Trophoblast cell (in vitro differentiated cells and primary cell): Measurements from ENCODE around the gene ISCU.

Experiments
- DNase-seq, 2 donors: peaks; one replicate each; pipeline ENCODE4 v3.0.0-alpha.2; 2016
- H2AFZ ChIP-seq: 2 replicates; pipeline ENCODE4 v1.6.1; 2013; ENCODE audit warnings: low read length, moderate library complexity, mild to moderate bottlenecking; ENCODE audit not compliant: insufficient read depth, poor library complexity
- H2AK5ac ChIP-seq: 2 replicates; pipeline ENCODE4 v1.6.1; 2013; ENCODE audit warnings: mild to moderate bottlenecking, low read length
- H2BK120ac ChIP-seq: 2 replicates; pipeline ENCODE4 v1.6.1; 2013; ENCODE audit warnings: low read length, mild to moderate bottlenecking, moderate library complexity; ENCODE audit not compliant: insufficient read depth, poor library complexity
- H2BK12ac ChIP-seq: 2 replicates; pipeline ENCODE4 v1.6.1; 2013; ENCODE audit warnings: mild to moderate bottlenecking, low read length, moderate library complexity
- H2BK5ac ChIP-seq: 2 replicates; pipeline ENCODE4 v1.6.1; 2013; ENCODE audit warnings: low read length, low read depth, moderate library complexity, mild to moderate bottlenecking; ENCODE audit not compliant: poor library complexity
- H3K14ac ChIP-seq: 2 replicates; pipeline ENCODE4 v1.6.1; 2013; ENCODE audit warnings: mild to moderate bottlenecking, low read length
- H3K18ac ChIP-seq: 2 replicates; pipeline ENCODE4 v1.6.1; 2013; ENCODE audit warnings: mild to moderate bottlenecking, low read length
- H3K23ac ChIP-seq: 2 replicates; pipeline ENCODE4 v1.6.1; 2013; ENCODE audit warnings: low read length
- H3K27ac ChIP-seq: 2 replicates; pipeline ENCODE4 v1.5.1; 2013; ENCODE audit warnings: low read depth, mild to moderate bottlenecking, inconsistent platforms, low read length, moderate library complexity
- H3K27me3 ChIP-seq: 2 replicates; pipeline ENCODE4 v1.6.1; 2013; ENCODE audit warnings: inconsistent platforms, mild to moderate bottlenecking, low read length, moderate library complexity; ENCODE audit not compliant: insufficient read depth
- H3K36me3 ChIP-seq, 2 experiments: 1 replicate in 1 of 2; 2 replicates in 1 of 2; pipeline ENCODE4 v1.6.1; 2013; ENCODE audit warnings: low read length in 2 of 2, mild to moderate bottlenecking in 2 of 2, moderate library complexity in 1 of 2; ENCODE audit not compliant: insufficient read depth in 2 of 2, control insufficient read depth in 1 of 2
- H3K4ac ChIP-seq: 2 replicates; pipeline ENCODE4 v1.6.1; 2013; ENCODE audit warnings: low read depth, mild to moderate bottlenecking, low read length, moderate library complexity
- H3K4me1 ChIP-seq, 2 experiments: 1 replicate in 1 of 2; 2 replicates in 1 of 2; pipeline ENCODE4 v1.6.1; 2013; ENCODE audit warnings: low read length in 2 of 2, mild to moderate bottlenecking in 2 of 2, moderate library complexity in 1 of 2; ENCODE audit not compliant: insufficient read depth in 2 of 2, control insufficient read depth in 1 of 2
- H3K4me2 ChIP-seq: 2 replicates; pipeline ENCODE4 v1.6.1; 2013; ENCODE audit warnings: inconsistent platforms, mild to moderate bottlenecking, low read length, moderate library complexity
- H3K4me3 ChIP-seq: 2 replicates; pipeline ENCODE4 v1.5.1; 2013; ENCODE audit warnings: mild to moderate bottlenecking, low read depth, low read length, inconsistent platforms
- H3K79me1 ChIP-seq: one replicate; pipeline ENCODE4 v1.6.1; 2013; ENCODE audit warnings: low read length
- H3K79me2 ChIP-seq: 2 replicates; pipeline ENCODE4 v1.6.1; 2013; ENCODE audit warnings: low read length, mild to moderate bottlenecking; ENCODE audit not compliant: control insufficient read depth, insufficient read depth, poor library complexity
- H3K9ac ChIP-seq: 2 replicates; pipeline ENCODE4 v1.6.1; 2013; ENCODE audit warnings: mild to moderate bottlenecking, low read length
- H3K9me3 ChIP-seq: 2 replicates; pipeline ENCODE4 v1.6.1; 2013; ENCODE audit warnings: low read depth, mild to moderate bottlenecking, control low read depth, inconsistent platforms, low read length; ENCODE audit not compliant: insufficient read depth
- H4K12ac ChIP-seq: 2 replicates; pipeline ENCODE4 v1.6.1; 2013; ENCODE audit warnings: low read depth, mild to moderate bottlenecking, low read length, moderate library complexity
- H4K8ac ChIP-seq: 2 replicates; pipeline ENCODE4 v1.6.1; 2013; ENCODE audit warnings: low read depth, mild to moderate bottlenecking, low read length, moderate library complexity
- H4K91ac ChIP-seq: one replicate; pipeline ENCODE4 v1.6.1; 2013; ENCODE audit warnings: low read depth, mild to moderate bottlenecking, low read length, moderate library complexity
- WGBS: extraction: QIAGEN DNeasy Blood & Tissue Kit; methylation state at CpG from one replicate; pipeline ENCODE4 v1.1.7; 2013; ENCODE audit warnings: missing lambda C conversion rate; ENCODE audit not compliant: insufficient read length, insufficient coverage; ENCODE audit errors: extremely low coverage; 5-methylcytosine and 5-hydroxymethylcytosine counted together

ISCU gene

GRCh38 chr12:108598553-108599250, 36.3 kb downstream of the ISCU start:
- Histone ChIP-seq H4K91ac (peak overlapping the region; percentile 70), H3K79me2 (peaks cover 3% of the 10 kb centered on the region), H2BK5ac (no peak overlapping the region), H3K79me1 (peaks cover 19% of the 10 kb centered on the region), H3K9me3 (peaks cover 3% of the 10 kb centered on the region), H4K8ac (peak overlapping the region; percentile 68), H3K4me1 (peaks cover 15 to 26% of the 10 kb centered on the region in 2 experiments), H3K9ac (no peak overlapping the region), H3K27ac (no peak overlapping the region), H3K18ac (no peak overlapping the region), H3K23ac (no peak overlapping the region), H2BK12ac (peak overlapping the region; percentile 41), H3K14ac (peak overlapping the region; percentile 22), H3K27me3 (no peaks in the 10 kb centered on the region), H4K12ac (no peak overlapping the region), H3K4me3 (no peak overlapping the region), H3K4me2 (no peak overlapping the region), H2BK120ac (peak overlapping the region; percentile 41), H2AK5ac (peak overlapping the region; percentile 50), H3K36me3 (no peaks in the 10 kb centered on the region), H3K4ac (no peak overlapping the region), H2AFZ (no peak overlapping the region)
- WGBS: no CpG with 5 or more reads among the region's 11 CpGs
- no peak for DNase-seq

GRCh38 chr12:108599541-108599940, 37.1 kb downstream of the ISCU start:
- Histone ChIP-seq H2BK120ac (no peak overlapping the region), H2AFZ (no peak overlapping the region), H3K79me2 (peaks cover 2% of the 10 kb centered on the region), H4K8ac (no peak overlapping the region), H4K12ac (no peak overlapping the region), H3K4me1 (peaks cover 15 to 23% of the 10 kb centered on the region in 2 experiments), H4K91ac (peak overlapping the region; percentile 10), H3K4ac (no peak overlapping the region), H3K4me3 (no peak overlapping the region), H3K36me3 (no peaks in the 10 kb centered on the region), H2BK12ac (peak overlapping the region; percentile 11), H3K79me1 (peaks cover 16% of the 10 kb centered on the region), H3K9ac (no peak overlapping the region), H3K23ac (no peak overlapping the region), H3K14ac (no peak overlapping the region), H2BK5ac (no peak overlapping the region), H2AK5ac (no peak overlapping the region), H3K18ac (no peak overlapping the region), H3K27me3 (no peaks in the 10 kb centered on the region), H3K9me3 (peaks cover 3% of the 10 kb centered on the region), H3K27ac (no peak overlapping the region), H3K4me2 (no peak overlapping the region)
- no CpG with 5 or more reads among the region's 6 CpGs for WGBS
- DNase-seq: no peak

DNA sequence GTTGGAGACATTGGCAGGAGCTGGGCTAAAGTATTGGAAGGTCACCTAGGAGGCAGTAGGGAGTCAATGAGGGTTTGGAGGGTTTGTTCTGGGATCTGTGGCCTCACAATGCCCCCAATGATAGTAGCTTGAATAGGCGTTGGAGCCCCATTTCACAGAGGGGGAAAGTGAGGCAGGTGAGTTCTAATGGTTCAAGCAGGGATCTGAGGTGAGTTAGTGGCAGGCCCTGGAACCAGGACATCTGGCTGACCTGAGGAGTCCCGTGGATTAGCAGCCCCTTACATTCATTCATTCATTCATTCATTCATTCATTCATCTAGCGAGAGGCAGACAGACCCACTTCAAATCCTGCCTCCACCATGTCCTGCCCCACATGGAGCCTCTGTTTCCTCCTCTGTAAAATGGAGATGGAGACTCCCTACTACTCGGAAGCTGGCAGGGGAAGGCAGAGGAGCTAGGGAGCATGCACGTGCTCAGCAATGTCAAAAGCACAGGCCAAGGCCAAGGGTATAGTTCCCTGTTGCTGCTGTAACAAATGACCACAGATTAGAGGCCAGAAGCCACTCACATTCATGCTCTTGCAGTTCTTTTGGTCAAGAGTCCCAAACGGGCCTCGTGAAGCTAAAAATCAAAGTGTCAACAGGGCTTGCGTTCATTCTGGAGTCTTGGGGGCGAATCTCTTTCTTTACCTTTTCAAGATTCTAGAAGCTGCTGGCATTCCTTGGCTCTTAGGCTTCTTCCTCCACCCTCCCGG, 37.7 kb downstream of the ISCU start:
- Histone ChIP-seq H3K4ac (no peak overlapping the region), H3K79me2 (peaks cover 2% of the 10 kb centered on the region), H3K4me3 (no peak overlapping the region), H3K9me3 (peaks cover 2% of the 10 kb centered on the region), H3K23ac (no peak overlapping the region), H3K14ac (no peak overlapping the region), H2BK120ac (no peak overlapping the region), H4K91ac (peak overlapping the region; percentile 12), H3K18ac (no peak overlapping the region), H3K36me3 (no peaks in the 10 kb centered on the region), H4K12ac (no peak overlapping the region), H3K4me2 (no peak overlapping the region), H2BK12ac (peak overlapping the region; percentile 1), H4K8ac (no peak overlapping the region), H3K27me3 (no peaks in the 10 kb centered on the region), H2BK5ac (no peak overlapping the region), H2AFZ (no peak overlapping the region), H3K27ac (no peak overlapping the region), H2AK5ac (no peak overlapping the region), H3K79me1 (peaks cover 16% of the 10 kb centered on the region), H3K9ac (no peak overlapping the region), H3K4me1 (peaks cover 15 to 23% of the 10 kb centered on the region in 2 experiments)
- no CpG with 5 or more reads among the region's 10 CpGs for WGBS
- no peak for DNase-seq

DNA sequence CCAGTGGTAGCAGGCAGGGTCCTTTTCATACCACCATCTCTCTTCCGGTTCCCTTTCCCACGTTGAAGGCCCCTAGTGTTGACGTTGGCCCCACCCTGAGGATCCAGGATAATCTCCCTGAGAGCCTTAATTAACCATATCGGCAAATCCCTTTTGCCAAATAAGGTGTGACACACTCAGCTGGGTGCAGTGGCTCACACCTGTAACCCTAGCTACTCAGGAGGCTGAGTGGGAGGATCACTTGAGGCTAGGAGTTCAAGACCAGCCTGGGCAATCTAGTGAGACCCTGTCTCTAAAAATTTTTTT, 38.3 kb downstream of the ISCU start:
- no CpG with 5 or more reads among the region's 4 CpGs for WGBS

More for the DNA sequence above, 38.3 kb downstream of the ISCU start:
- Histone ChIP-seq H3K4me2 (no peak overlapping the region), H3K14ac (no peak overlapping the region), H4K91ac (peak overlapping the region; percentile 12), H4K12ac (no peak overlapping the region), H2BK120ac (no peak overlapping the region), H3K36me3 (no peaks in the 10 kb centered on the region), H2BK12ac (no peak overlapping the region), H3K9me3 (no peaks in the 10 kb centered on the region), H3K4ac (no peak overlapping the region), H3K23ac (no peak overlapping the region), H3K4me1 (peaks cover 15 to 26% of the 10 kb centered on the region in 2 experiments), H3K27me3 (no peaks in the 10 kb centered on the region), H3K27ac (no peak overlapping the region), H2BK5ac (no peak overlapping the region), H3K4me3 (no peak overlapping the region), H3K9ac (no peak overlapping the region), H4K8ac (no peak overlapping the region), H3K79me2 (peaks cover 2% of the 10 kb centered on the region), H3K79me1 (peaks cover 16% of the 10 kb centered on the region), H3K18ac (no peak overlapping the region), H2AFZ (no peak overlapping the region), H2AK5ac (no peak overlapping the region)
- no peak for DNase-seq
